ENCODE measurements around the gene METTL9. TPM values are rescaled to one million over a fixed set of nuclear protein-coding genes. Genes with fewer than 3 reads are reported as not detected.

METTL9 gene
- total RNA-seq, 1 experiment from 2014 or later, result 50.7 TPM

DNA sequence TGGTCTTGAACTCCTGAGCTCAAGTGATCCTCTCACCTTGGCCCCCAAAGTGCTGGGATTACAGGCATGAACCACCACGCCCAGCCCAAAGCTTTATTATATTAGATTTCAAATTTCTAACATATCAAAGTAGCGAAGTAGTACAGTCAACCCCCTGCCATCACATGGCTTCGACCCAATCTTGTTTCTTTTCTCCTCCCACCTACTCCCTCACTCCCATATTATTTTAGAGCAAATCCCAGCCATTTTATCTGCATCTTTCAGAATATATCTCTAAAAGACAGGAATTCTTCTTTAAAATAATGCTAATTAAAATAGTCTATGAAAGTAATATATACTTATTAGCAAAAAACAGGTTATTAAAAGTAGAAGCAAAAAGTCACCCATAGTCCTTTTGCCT, 52.1 kb downstream of the METTL9 start:
- Histone ChIP-seq H3K4me1 (no peaks in the 10 kb centered on the region), H3K4me3 (ENCODE audit: low read depth, low read length) (no peak overlapping the region), H3K36me3 (ENCODE audit: control insufficient read depth, insufficient read depth, low read length) (no peaks in the 10 kb centered on the region), H3K9me3 (no peaks in the 10 kb centered on the region), H3K27me3 (replicated peaks; ENCODE audit: control insufficient read depth, insufficient read depth, low read length) (no peaks in the 10 kb centered on the region)
- intact Hi-C loops (cut with micrococcal nuclease; ENCODE audit: unreplicated experiment), result no loop called here
- H3K36me3 Mint-ChIP-seq (ENCODE audit: insufficient read depth, unreplicated experiment), result no peaks in the 10 kb centered on the region
- CTCF ChIA-PET, result no interaction called here
- H3K4me3 Mint-ChIP-seq (ENCODE audit: unreplicated experiment), result no peak overlapping the region
- TF ChIP-seq, protein P1, sequence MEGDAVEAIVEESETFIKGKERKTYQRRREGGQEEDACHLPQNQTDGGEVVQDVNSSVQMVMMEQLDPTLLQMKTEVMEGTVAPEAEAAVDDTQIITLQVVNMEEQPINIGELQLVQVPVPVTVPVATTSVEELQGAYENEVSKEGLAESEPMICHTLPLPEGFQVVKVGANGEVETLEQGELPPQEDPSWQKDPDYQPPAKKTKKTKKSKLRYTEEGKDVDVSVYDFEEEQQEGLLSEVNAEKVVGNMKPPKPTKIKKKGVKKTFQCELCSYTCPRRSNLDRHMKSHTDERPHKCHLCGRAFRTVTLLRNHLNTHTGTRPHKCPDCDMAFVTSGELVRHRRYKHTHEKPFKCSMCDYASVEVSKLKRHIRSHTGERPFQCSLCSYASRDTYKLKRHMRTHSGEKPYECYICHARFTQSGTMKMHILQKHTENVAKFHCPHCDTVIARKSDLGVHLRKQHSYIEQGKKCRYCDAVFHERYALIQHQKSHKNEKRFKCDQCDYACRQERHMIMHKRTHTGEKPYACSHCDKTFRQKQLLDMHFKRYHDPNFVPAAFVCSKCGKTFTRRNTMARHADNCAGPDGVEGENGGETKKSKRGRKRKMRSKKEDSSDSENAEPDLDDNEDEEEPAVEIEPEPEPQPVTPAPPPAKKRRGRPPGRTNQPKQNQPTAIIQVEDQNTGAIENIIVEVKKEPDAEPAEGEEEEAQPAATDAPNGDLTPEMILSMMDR (IDR thresholded peaks at IDR 0.05; ENCODE audit: insufficient read depth in 1 of 2, low read depth in 1 of 2, low read length in 1 of 2, severe bottlenecking in 1 of 2, unreplicated experiment in 1 of 2), result no peak
- H3K27ac Mint-ChIP-seq (ENCODE audit: unreplicated experiment), result no peak overlapping the region
- no peak for DNase-seq
- H3K4me1 Mint-ChIP-seq (ENCODE audit: low read depth, unreplicated experiment), result no peaks in the 10 kb centered on the region
- BruUV-seq (replicated peaks), result no TSS peak
- no peaks in the 10 kb centered on the region for H3K27me3 Mint-ChIP-seq (ENCODE audit: insufficient read depth, unreplicated experiment)
- POLR2A ChIA-PET, result no interaction called here
- no peaks in the 10 kb centered on the region for H3K9me3 Mint-ChIP-seq (ENCODE audit: unreplicated experiment)

DNA sequence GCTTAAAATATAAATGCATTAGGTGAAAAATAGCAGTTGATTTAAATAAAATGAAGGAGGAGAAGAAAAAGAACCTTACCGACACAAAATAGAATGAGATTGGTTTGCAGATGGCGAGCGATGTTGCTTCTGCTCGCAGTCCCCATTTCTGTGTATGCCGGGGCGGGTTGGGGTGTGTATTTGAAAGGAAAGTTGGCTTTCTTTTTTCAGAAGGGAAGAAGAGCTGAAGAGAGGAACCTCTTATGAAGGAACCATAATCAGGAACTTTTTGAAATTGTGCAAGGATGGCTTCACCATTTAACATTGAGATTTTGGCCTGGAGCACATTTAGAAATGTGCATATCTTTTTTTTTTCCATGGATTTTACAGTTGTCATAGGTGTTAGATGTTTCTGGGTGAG, 53.1 kb downstream of the METTL9 start, which contains the start of gene IGSF6:
Gene IGSF6, minus strand, starts transcription at position 156 of the 400 bp plus-strand sequence. Its CDS starts 10 bp downstream, at position 146.
- no peak within 1 kb of the TSS for H3K4me3 ChIP-seq (ENCODE audit: low read depth, low read length)
- CTCF ChIA-PET, result no interaction called here
- POLR2A ChIA-PET, result no interaction called here
- Mint-ChIP-seq H3K36me3 (ENCODE audit: insufficient read depth, unreplicated experiment) (no peaks in the 10 kb centered on the region), H3K27ac (ENCODE audit: unreplicated experiment) (no peak within 1 kb of the TSS), H3K4me3 (ENCODE audit: unreplicated experiment) (no peak within 1 kb of the TSS), H3K4me1 (ENCODE audit: low read depth, unreplicated experiment) (no peaks in the 10 kb centered on the region), H3K9me3 (ENCODE audit: unreplicated experiment) (no peaks in the 10 kb centered on the region), H3K27me3 (ENCODE audit: insufficient read depth, unreplicated experiment) (no peaks in the 10 kb centered on the region)
- H3K9me3 ChIP-seq, result no peaks in the 10 kb centered on the region
- H3K36me3 ChIP-seq (ENCODE audit: control insufficient read depth, insufficient read depth, low read length), result no peaks in the 10 kb centered on the region
- intact Hi-C loops (cut with micrococcal nuclease; ENCODE audit: unreplicated experiment), result no loop called here
- H3K27me3 ChIP-seq (replicated peaks; ENCODE audit: control insufficient read depth, insufficient read depth, low read length), result no peaks in the 10 kb centered on the region
- DNase-seq, result no peak
- TF ChIP-seq, protein P1 (IDR thresholded peaks at IDR 0.05; ENCODE audit: insufficient read depth in 1 of 2, low read depth in 1 of 2, low read length in 1 of 2, severe bottlenecking in 1 of 2, unreplicated experiment in 1 of 2), result no peak
- no peaks in the 10 kb centered on the region for H3K4me1 ChIP-seq
- no TSS peak for BruUV-seq (replicated peaks)

DNA sequence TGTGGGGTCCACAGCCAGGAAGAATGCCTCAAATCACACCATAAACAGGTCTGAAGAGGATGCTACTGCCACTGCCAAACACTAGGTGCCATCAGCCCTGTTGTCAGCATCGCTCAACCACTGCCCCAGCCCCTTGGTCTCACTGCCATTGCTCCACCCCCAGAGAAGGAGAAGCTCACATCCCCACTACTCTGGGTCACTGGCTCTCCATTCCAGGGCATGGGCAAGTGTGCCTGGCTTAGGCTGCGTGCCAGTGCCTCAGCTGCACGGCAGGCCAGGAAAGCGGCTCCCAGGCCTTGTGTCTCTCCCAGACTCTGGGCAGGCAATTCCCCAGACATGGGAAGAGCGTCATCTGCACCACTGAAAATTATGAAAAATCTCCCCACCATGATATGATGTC, 54.2 kb downstream of the METTL9 start:
- intact Hi-C loops (cut with micrococcal nuclease; ENCODE audit: unreplicated experiment), result no loop called here
- H3K4me3 Mint-ChIP-seq (ENCODE audit: unreplicated experiment), result no peak overlapping the region
- ChIA-PET CTCF (no interaction called here), POLR2A (no interaction called here)
- H3K27me3 Mint-ChIP-seq (ENCODE audit: insufficient read depth, unreplicated experiment), result no peaks in the 10 kb centered on the region
- TF ChIP-seq, protein P1 (IDR thresholded peaks at IDR 0.05; ENCODE audit: insufficient read depth in 1 of 2, low read depth in 1 of 2, low read length in 1 of 2, severe bottlenecking in 1 of 2, unreplicated experiment in 1 of 2), result no peak
- H3K9me3 Mint-ChIP-seq (ENCODE audit: unreplicated experiment), result no peaks in the 10 kb centered on the region
- no peaks in the 10 kb centered on the region for H3K27me3 ChIP-seq (replicated peaks; ENCODE audit: control insufficient read depth, insufficient read depth, low read length)
- H3K36me3 Mint-ChIP-seq (ENCODE audit: insufficient read depth, unreplicated experiment), result no peaks in the 10 kb centered on the region
- H3K4me3 ChIP-seq (ENCODE audit: low read depth, low read length), result no peak overlapping the region
- H3K27ac Mint-ChIP-seq (ENCODE audit: unreplicated experiment), result no peak overlapping the region
- H3K4me1 Mint-ChIP-seq (ENCODE audit: low read depth, unreplicated experiment), result no peaks in the 10 kb centered on the region
- H3K4me1 ChIP-seq, result no peaks in the 10 kb centered on the region
- H3K9me3 ChIP-seq, result no peaks in the 10 kb centered on the region
- no TSS peak for BruUV-seq (replicated peaks)
- H3K36me3 ChIP-seq (ENCODE audit: control insufficient read depth, insufficient read depth, low read length), result no peaks in the 10 kb centered on the region
- no peak for DNase-seq

All from Caco-2 (cell line).